ENCODE results near the gene NOP9.

DNA sequence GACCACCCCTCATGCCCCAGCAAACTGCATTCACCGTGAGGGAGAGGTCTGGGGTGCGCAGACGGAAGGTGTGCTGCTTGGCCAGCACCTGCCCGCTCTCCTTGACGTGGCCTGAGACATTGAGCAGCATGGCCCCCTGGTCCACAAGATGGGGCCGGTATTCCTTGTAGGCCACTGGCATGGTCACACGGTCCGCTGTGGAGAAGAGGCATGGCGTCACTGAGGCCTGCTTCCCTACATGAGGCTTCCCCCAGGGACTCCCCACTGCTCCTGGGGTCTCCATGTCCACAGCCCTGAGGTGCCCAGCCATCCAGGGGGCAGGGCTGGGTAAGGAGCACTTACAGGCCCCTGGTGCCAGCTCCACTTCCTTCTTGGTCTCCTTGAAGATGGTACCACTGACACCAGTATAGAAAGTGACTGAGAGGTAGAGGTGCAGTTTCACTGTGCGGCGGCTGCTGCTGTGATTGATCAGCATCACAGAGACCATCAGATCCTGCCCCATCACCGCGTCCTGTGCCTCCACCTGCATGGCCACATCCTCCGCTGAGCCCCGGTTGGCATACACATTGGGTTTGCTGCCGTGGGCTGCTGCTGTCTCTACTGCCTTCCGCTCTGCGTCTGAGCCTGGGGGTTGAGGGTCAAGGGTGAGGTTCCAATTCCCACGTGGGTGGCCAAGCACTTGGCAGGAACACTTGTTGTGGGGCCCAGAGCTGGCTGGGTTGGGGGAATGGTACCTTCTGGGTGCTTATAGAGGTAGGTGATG is 44.8 kb upstream of the NOP9 start:
- TF ChIP-seq CTCF (IDR thresholded peaks at IDR 0.05) (no peak), POLR2A (IDR thresholded peaks at IDR 0.05) (no peak)

Measured in sigmoid colon (tissue), 3 donors.